H1 (cell line): ENCODE data around the gene ACKR3. TPM values are rescaled to one million over a fixed set of nuclear protein-coding genes. Genes with fewer than 3 reads are reported as not detected.

ENCODE experiments used
- EP300 ChIP-seq, 2 experiments: IDR thresholded peaks; 1 replicate in 1 of 2; 2 replicates in 1 of 2; pipeline ENCODE4 v1.6.1; 2011 to 2012; ENCODE audit warnings: low read depth in 2 of 2, low read length in 2 of 2, mild to moderate bottlenecking in 2 of 2, borderline replicate concordance in 1 of 2, inconsistent platforms in 1 of 2, moderate library complexity in 1 of 2
- polyA plus RNA-seq, 7 experiments: library from polyadenylated mRNA; depleted of rRNA in 3 of 7; stranded (reverse) in 5 of 7; unstranded in 2 of 7; fragments of >200 nt in 5 of 7; fragments of 200-250 nt in 2 of 7; gene quantifications; 1 replicate in 5 of 7; 2 replicates in 1 of 7; 4 replicates in 1 of 7; pipeline versions ENCODE4 v1.2.1 to v1.2.3, GENCODE V29; 2011 to 2013; ENCODE audit warnings: missing spikeins in 2 of 7, mixed read lengths in 2 of 7
- total RNA-seq: library from RNA; stranded (reverse); fragmentation: NEBNext Ultra II Directional; extraction: Animal tissue kit (Norgen Biotek cat#: 25700); gene quantifications from 2 replicates; pipeline ENCODE4 v1.2.1, GENCODE V29; 2021

ACKR3 gene
- total and polyA plus RNA-seq, 2 of the 8 experiments (the other 6 are each of a cell fraction or from before 2014, with no cell fraction given), result 1.4 to 24.4 TPM

DNA sequence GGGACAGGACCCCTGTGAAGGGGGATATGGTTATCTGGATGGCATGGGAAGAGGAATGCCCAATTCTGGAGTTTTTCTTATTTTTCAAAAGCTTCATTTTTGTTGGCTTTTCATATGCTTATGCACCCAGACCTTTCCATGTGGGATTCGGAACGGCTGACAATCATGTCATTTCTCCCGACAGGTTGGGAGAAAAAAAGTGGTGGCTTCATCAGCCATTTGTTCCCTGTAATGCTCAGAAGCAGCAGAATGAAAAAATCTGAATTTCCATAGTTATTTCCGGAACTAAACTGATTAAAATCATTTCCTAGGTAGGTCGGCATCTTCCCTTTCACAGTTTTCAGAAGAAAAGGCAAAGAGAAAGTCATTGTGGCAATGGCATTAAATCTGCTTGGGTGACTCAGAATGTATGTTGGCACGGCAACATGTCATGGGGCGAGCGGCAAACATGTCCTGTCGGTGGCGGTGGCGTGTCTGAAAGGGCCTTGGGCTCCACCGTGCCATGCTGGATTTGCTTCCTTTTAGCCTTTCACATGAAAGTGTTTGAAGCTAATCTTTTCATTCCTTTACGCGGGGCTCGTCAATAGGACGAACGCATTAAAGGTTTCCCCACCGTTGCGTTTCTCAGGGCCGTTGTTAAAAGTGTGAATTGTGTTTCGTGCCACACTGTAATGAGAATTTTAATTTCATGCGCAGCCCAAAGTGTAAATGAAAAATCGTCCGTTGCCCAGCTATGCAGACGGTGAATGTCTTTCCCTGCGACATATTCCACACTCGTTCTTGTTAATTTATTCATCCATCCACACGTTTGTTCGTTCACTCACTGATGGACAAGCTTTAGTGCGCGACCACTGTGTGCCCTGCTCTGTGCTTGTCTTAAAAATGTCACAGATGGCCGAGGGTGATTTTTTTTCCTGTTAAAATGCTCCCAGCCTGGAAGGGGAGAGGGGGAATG lies 18.5 kb downstream of the ACKR3 start (continued):
- TF ChIP-seq EP300 (IDR thresholded peaks at IDR 0.05; ENCODE audit: borderline replicate concordance in 1 of 2, low read depth in 2 of 2, low read length in 2 of 2), result no peak
- TF ChIP-seq, all 59 proteins: peak for 0
